Stomach (tissue), 9 donors: ENCODE results near the gene ZNF423. TPM values are rescaled to one million over a fixed set of nuclear protein-coding genes. Genes with fewer than 3 reads are reported as not detected.

Experiments used
- DNase-seq, 2 donors: peaks; one replicate each; pipeline versions ENCODE4 v3.0.0 to v3.0.0-alpha.2; 2013 to 2019
- H3K27ac ChIP-seq, 5 donors: fragments of 200-600 bp in 4 of 5; sonication (generic) in 4 of 5; one replicate each; pipeline ENCODE4 v1.5.1; 2013 to 2019; ENCODE audit warnings: mild to moderate bottlenecking in 1 of 5, moderate library complexity in 1 of 5
- H3K27me3 ChIP-seq, 3 donors: fragments of 200-600 bp; sonication (generic); one replicate each; pipeline ENCODE4 v1.5.1; 2017 to 2019; ENCODE audit warnings: mixed run types in 1 of 3
- H3K36me3 ChIP-seq, 4 donors: fragments of 200-600 bp; sonication (generic); 1 replicate in 3 of 4; 2 replicates in 1 of 4; pipeline ENCODE4 v1.5.1; 2016 to 2019
- H3K4me1 ChIP-seq, 4 donors: fragments of 200-600 bp; sonication (generic); one replicate each; pipeline ENCODE4 v1.5.1; 2016 to 2019
- H3K4me3 ChIP-seq, 4 donors: fragments of 200-600 bp; sonication (generic) in 3 of 4; one replicate each; pipeline ENCODE4 v1.5.1; 2016 to 2019; ENCODE audit warnings: mild to moderate bottlenecking in 1 of 4
- H3K9me3 ChIP-seq, 4 donors: fragments of 200-600 bp; sonication (generic); one replicate each; pipeline ENCODE4 v1.5.1; 2016 to 2019
- CTCF ChIP-seq, 7 experiments: fragments of 450-650 bp in 4 of 7; fragments of 200-600 bp in 3 of 7; sonication (generic) in 3 of 7; IDR thresholded peaks; one replicate each; pipeline ENCODE4 v1.5.1; 2016 to 2019; ENCODE audit warnings: antibody characterized with exemption in 7 of 7, control low read depth in 2 of 7, mild to moderate bottlenecking in 1 of 7
- EP300 ChIP-seq: sonication (generic); formaldehyde crosslinking; IDR thresholded peaks from one replicate; pipeline ENCODE4 v1.6.1; 2017; ENCODE audit warnings: antibody characterized with exemption
- POLR2A ChIP-seq, 4 donors: fragments of 450-650 bp; IDR thresholded peaks; one replicate each; pipeline ENCODE4 v1.6.1; 2016; ENCODE audit warnings: antibody characterized with exemption in 4 of 4, control low read depth in 2 of 4, mild to moderate bottlenecking in 1 of 4, moderate library complexity in 1 of 4
- POLR2AphosphoS5 ChIP-seq, 3 donors: sonication (generic); formaldehyde crosslinking; IDR thresholded peaks; one replicate each; pipeline ENCODE4 v1.6.1; 2016; ENCODE audit warnings: antibody characterized with exemption in 3 of 3
- WGBS, 5 donors: extraction: QIAGEN DNeasy Blood & Tissue Kit in 3 of 5; methylation state at CpG; one replicate each; pipeline versions ENCODE4 v1.1.5 to v1.1.7; 2013 to 2018; 5-methylcytosine and 5-hydroxymethylcytosine counted together
- intact Hi-C: fragments of 100-400 bp; cut with DNase I; formaldehyde crosslinking; loops from one replicate; pipeline ENCODE4 v1.15.1; 2023; ENCODE audit warnings: low total_unique reads
- polyA plus RNA-seq, 3 donors: library from polyadenylated mRNA; stranded (reverse); fragments of 200-250 nt; gene quantifications; one replicate each; pipeline ENCODE4 v1.2.3, GENCODE V29; 2013
- total RNA-seq, 5 donors: library from RNA; depleted of rRNA; stranded (reverse); fragments of >200 nt; gene quantifications; one replicate each; pipeline versions ENCODE4 v1.1.0 to v1.2.3, GENCODE V29; 2014 to 2016
- donor health status: healthy with polysubstance abuse.
- donor health status: Bipolar disorder and iron deficiency.
- donor health status: healthy.

ZNF423 gene
- total and polyA plus RNA-seq, 8 donors, result 0.29 to 3.5 (median 1.0) TPM

GRCh38 chr16:49663081-49664065 is 192.5 kb downstream of the ZNF423 start:
- Histone ChIP-seq H3K4me1 (peaks cover 14 to 27% (median 21%) of the 10 kb centered on the region in 4 donors), H3K27ac (peak overlapping the region in 4 of 5 donors; percentile 60 to 79 (median 74)), H3K4me3 (peak overlapping the region; percentile 8 to 21 (median 12)), H3K9me3 (no peaks in the 10 kb centered on the region), H3K27me3 (no peaks in the 10 kb centered on the region), H3K36me3 (no peaks in the 10 kb centered on the region)
- TF ChIP-seq POLR2AphosphoS5 (IDR thresholded peaks at IDR 0.05) (no peak), POLR2A (IDR thresholded peaks at IDR 0.05) (no peak), EP300 (no peak), CTCF (IDR thresholded peaks at IDR 0.05) (no peak)
- intact Hi-C loops, result no loop called here
- 25 to 42% (median 38%) methylated on average over 25 to 28 of the region's 28 CpGs for WGBS, 5 donors
- peak in 1 of 2 donors; percentile 69 for DNase-seq

- Histone ChIP-seq H3K4me1 (peaks cover 14 to 27% (median 21%) of the 10 kb centered on the region in 4 donors), H3K4me3 (no peak overlapping the region), H3K27ac (no peak overlapping the region), H3K9me3 (no peaks in the 10 kb centered on the region), H3K36me3 (no peaks in the 10 kb centered on the region), H3K27me3 (no peaks in the 10 kb centered on the region)
- intact Hi-C loops, result no loop called here
- no peak for DNase-seq
- no peak for TF ChIP-seq CTCF (IDR thresholded peaks at IDR 0.05)
- TF ChIP-seq EP300, result no peak
- no peak for TF ChIP-seq POLR2AphosphoS5 (IDR thresholded peaks at IDR 0.05)
- no peak for TF ChIP-seq POLR2A (IDR thresholded peaks at IDR 0.05)
- 82 to 90% (median 87%) methylated on average over 3 to 4 of the region's 4 CpGs for WGBS, 5 donors
Observed at GRCh38 chr16:49662569-49662968, 193.3 kb downstream of the ZNF423 start.

GRCh38 chr16:49661465-49662187 is 194.3 kb downstream of the ZNF423 start:
- H3K27ac ChIP-seq, result no peak overlapping the region
- no peak for DNase-seq
- H3K36me3 ChIP-seq, result no peaks in the 10 kb centered on the region
- no peaks in the 10 kb centered on the region for H3K9me3 ChIP-seq
- TF ChIP-seq CTCF (IDR thresholded peaks at IDR 0.05) (no peak), EP300 (no peak), POLR2A (IDR thresholded peaks at IDR 0.05) (no peak), POLR2AphosphoS5 (IDR thresholded peaks at IDR 0.05) (no peak)
- H3K4me3 ChIP-seq, result no peak overlapping the region
- 85 to 90% (median 86%) methylated on average over 14 to 16 of the region's 16 CpGs for WGBS, 5 donors
- no peaks in the 10 kb centered on the region for H3K27me3 ChIP-seq
- intact Hi-C loops, result no loop called here
- H3K4me1 ChIP-seq, result peaks cover 14 to 27% (median 21%) of the 10 kb centered on the region in 4 donors

- no peaks in the 10 kb centered on the region for H3K9me3 ChIP-seq
- DNase-seq, result no peak
- H3K27me3 ChIP-seq, result no peaks in the 10 kb centered on the region
- 76 to 88% (median 84%) methylated on average over 3 of the region's 3 CpGs for WGBS, 5 donors
- TF ChIP-seq POLR2A (IDR thresholded peaks at IDR 0.05) (no peak), POLR2AphosphoS5 (IDR thresholded peaks at IDR 0.05) (no peak), EP300 (no peak), CTCF (IDR thresholded peaks at IDR 0.05) (no peak)
- no peak overlapping the region for H3K27ac ChIP-seq
- H3K4me3 ChIP-seq, result no peak overlapping the region
- intact Hi-C loops, result no loop called here
- no peaks in the 10 kb centered on the region for H3K36me3 ChIP-seq
- peaks cover 14 to 27% (median 21%) of the 10 kb centered on the region in 4 donors for H3K4me1 ChIP-seq
Observed at GRCh38 chr16:49660626-49661025, 195.3 kb downstream of the ZNF423 start.
